DOHH2 (cell line): Measurements from ENCODE around the gene FETUB.

Source experiments
- H3F3A ChIP-seq: fragments of 200-600 bp; sonication (generic), shearing (Covaris generic); 2 replicates; pipeline ENCODE4 v1.6.0; 2016; ENCODE audit warnings: antibody characterized with exemption, mild to moderate bottlenecking; ENCODE audit not compliant: control insufficient read depth, insufficient read depth
- H3K27ac ChIP-seq: fragments of 200-600 bp; sonication (generic); 2 replicates; pipeline ENCODE4 v1.5.1; 2014; ENCODE audit warnings: low read depth, mild to moderate bottlenecking, low read length, moderate library complexity
- H3K27me3 ChIP-seq: fragments of 200-600 bp; sonication (generic); 2 replicates; pipeline ENCODE4 v1.6.1; 2014; ENCODE audit warnings: mild to moderate bottlenecking, low read length, mixed read lengths; ENCODE audit not compliant: control insufficient read depth
- H3K36me3 ChIP-seq: fragments of 200-600 bp; sonication (generic); 2 replicates; pipeline ENCODE4 v1.6.1; 2014; ENCODE audit warnings: mild to moderate bottlenecking, low read length, moderate library complexity, mixed read lengths; ENCODE audit not compliant: control insufficient read depth
- H3K4me1 ChIP-seq: fragments of 200-600 bp; sonication (generic); 2 replicates; pipeline ENCODE4 v1.6.1; 2014; ENCODE audit warnings: mild to moderate bottlenecking, low read length, mixed read lengths; ENCODE audit not compliant: control insufficient read depth
- H3K4me2 ChIP-seq: fragments of 200-600 bp; sonication (generic); 2 replicates; pipeline ENCODE4 v1.6.0; 2014; ENCODE audit warnings: mild to moderate bottlenecking, low read length, moderate library complexity
- H3K4me3 ChIP-seq: fragments of 200-600 bp; sonication (generic); 2 replicates; pipeline ENCODE4 v1.5.1; 2014; ENCODE audit warnings: mild to moderate bottlenecking, low read length, mixed read lengths
- H3K79me2 ChIP-seq: fragments of 200-600 bp; sonication (generic); 2 replicates; pipeline ENCODE4 v1.6.1; 2014; ENCODE audit warnings: mild to moderate bottlenecking, low read length, mixed read lengths; ENCODE audit not compliant: control insufficient read depth
- H3K9me2 ChIP-seq: fragments of 200-600 bp; sonication (generic); replicated peaks from 2 replicates; pipeline ENCODE4 v1.6.1; 2014; ENCODE audit warnings: mild to moderate bottlenecking, low read length, mixed read lengths; ENCODE audit not compliant: control insufficient read depth
- H3K9me3 ChIP-seq: fragments of 200-600 bp; sonication (generic); 2 replicates; pipeline ENCODE4 v1.6.1; 2014; ENCODE audit warnings: antibody characterized with exemption, low read length, mixed read lengths; ENCODE audit not compliant: control insufficient read depth, insufficient read depth
- H4K20me1 ChIP-seq: fragments of 200-600 bp; sonication (generic); 2 replicates; pipeline ENCODE4 v1.6.0; 2014; ENCODE audit warnings: low read depth, mild to moderate bottlenecking, antibody characterized with exemption, low read length, moderate library complexity; ENCODE audit not compliant: control insufficient read depth, insufficient read depth
- CTCF ChIP-seq: fragments of 200-600 bp; sonication (generic); IDR thresholded peaks from one replicate; pipeline ENCODE4 v1.5.1; 2014; ENCODE audit warnings: antibody characterized with exemption, mild to moderate bottlenecking, low read depth, low read length; ENCODE audit not compliant: poor library complexity, severe bottlenecking
- EZH2phosphoT487 ChIP-seq: fragments of 200-600 bp; sonication (generic); IDR thresholded peaks from 2 replicates; pipeline ENCODE4 v1.6.1; 2017; ENCODE audit warnings: borderline replicate concordance, mild to moderate bottlenecking, antibody characterized with exemption, low read length, moderate library complexity, mixed read lengths

Gene FETUB

GRCh38 chr3:186617036-186617946 lies 22.9 kb upstream of the FETUB start:
- Histone ChIP-seq H3F3A (no peaks in the 10 kb centered on the region), H3K27me3 (peaks cover 14% of the 10 kb centered on the region), H3K4me2 (peak overlapping the region; percentile 53), H4K20me1 (no peaks in the 10 kb centered on the region), H3K27ac (no peak overlapping the region), H3K9me2 (no peaks in the 10 kb centered on the region), H3K9me3 (no peaks in the 10 kb centered on the region), H3K4me3 (peak overlapping the region; percentile 40), H3K4me1 (peaks cover 22% of the 10 kb centered on the region), H3K36me3 (no peaks in the 10 kb centered on the region), H3K79me2 (no peaks in the 10 kb centered on the region)
- TF ChIP-seq CTCF (peak; percentile 97), EZH2phosphoT487 (no peak)

GRCh38 chr3:186618318-186618938 lies 21.8 kb upstream of the FETUB start:
- Histone ChIP-seq H3K79me2 (no peaks in the 10 kb centered on the region), H4K20me1 (no peaks in the 10 kb centered on the region), H3K27ac (no peak overlapping the region), H3K9me2 (no peaks in the 10 kb centered on the region), H3K4me1 (peaks cover 22% of the 10 kb centered on the region), H3K27me3 (peaks cover 17% of the 10 kb centered on the region), H3K4me2 (no peak overlapping the region), H3K9me3 (no peaks in the 10 kb centered on the region), H3K36me3 (no peaks in the 10 kb centered on the region), H3F3A (no peaks in the 10 kb centered on the region), H3K4me3 (no peak overlapping the region)
- no peak for TF ChIP-seq CTCF
- no peak for TF ChIP-seq EZH2phosphoT487

DNA sequence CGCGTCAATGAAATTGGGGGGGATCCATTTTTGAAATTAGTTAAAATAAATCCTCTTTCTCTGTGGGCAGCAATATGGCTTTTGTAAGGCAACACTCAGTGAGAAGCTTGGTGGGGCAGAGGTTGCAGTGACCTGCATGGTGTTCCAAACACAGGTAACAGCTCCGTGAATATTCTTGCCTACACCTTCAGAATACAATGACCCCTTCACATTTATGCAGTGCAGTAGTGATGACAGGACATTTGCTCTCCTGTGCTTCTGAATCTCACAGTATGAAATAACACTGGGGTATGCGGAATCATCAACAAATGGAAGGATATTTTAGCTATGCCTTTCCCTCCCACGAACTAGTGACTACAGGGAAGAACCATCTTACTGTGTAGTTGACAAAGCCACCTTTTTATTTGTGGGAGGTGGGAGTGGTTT lies 20.4 kb upstream of the FETUB start:
- H3K4me2 ChIP-seq = no peak overlapping the region
- H4K20me1 ChIP-seq = no peaks in the 10 kb centered on the region
- H3K9me2 ChIP-seq = no peaks in the 10 kb centered on the region
- no peak overlapping the region for H3K27ac ChIP-seq
- H3K9me3 ChIP-seq = no peaks in the 10 kb centered on the region
- H3F3A ChIP-seq = no peaks in the 10 kb centered on the region
- peaks cover 13% of the 10 kb centered on the region for H3K4me1 ChIP-seq
- H3K4me3 ChIP-seq = no peak overlapping the region
- H3K36me3 ChIP-seq = no peaks in the 10 kb centered on the region
- H3K27me3 ChIP-seq = peaks cover 13% of the 10 kb centered on the region
- H3K79me2 ChIP-seq = no peaks in the 10 kb centered on the region
- no peak for TF ChIP-seq CTCF
- no peak for TF ChIP-seq EZH2phosphoT487
